Measurements from ENCODE around the gene RPS14.

DNA sequence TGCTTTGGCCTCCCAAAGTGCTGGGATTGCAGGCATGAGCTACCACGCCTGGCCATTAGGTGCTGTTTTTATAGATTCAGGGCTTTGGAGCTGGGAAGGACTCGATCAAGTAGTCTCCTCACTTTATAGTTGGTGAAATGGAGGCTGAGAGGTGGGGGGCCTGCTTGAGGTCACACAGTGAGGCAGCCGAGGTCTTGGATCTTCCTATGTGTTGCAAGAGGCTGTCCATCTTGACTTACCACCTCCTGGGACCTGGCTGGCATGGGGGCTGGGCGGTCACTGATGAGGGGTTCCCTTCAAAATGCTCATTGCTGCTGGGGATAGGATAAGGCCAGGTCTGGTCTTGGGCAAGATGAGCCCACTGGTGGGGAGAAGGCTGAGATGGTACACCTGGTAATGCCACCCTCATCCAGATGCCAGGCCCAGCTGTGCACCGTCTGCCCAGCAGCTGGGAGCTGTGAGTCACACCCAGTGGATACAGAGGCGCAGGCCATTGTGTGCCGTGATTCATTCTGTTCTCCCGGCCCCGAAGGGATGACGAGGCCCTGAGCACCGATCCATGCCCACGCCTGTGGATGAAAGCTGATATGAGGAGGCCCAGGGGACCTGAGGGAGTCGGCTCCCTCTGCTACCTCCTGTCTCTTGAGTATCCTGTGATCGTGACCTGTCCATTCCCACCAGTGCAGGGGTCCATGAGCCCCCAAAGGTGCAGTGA is 47.9 kb upstream of the RPS14 start:
- TF ChIP-seq, protein P1, sequence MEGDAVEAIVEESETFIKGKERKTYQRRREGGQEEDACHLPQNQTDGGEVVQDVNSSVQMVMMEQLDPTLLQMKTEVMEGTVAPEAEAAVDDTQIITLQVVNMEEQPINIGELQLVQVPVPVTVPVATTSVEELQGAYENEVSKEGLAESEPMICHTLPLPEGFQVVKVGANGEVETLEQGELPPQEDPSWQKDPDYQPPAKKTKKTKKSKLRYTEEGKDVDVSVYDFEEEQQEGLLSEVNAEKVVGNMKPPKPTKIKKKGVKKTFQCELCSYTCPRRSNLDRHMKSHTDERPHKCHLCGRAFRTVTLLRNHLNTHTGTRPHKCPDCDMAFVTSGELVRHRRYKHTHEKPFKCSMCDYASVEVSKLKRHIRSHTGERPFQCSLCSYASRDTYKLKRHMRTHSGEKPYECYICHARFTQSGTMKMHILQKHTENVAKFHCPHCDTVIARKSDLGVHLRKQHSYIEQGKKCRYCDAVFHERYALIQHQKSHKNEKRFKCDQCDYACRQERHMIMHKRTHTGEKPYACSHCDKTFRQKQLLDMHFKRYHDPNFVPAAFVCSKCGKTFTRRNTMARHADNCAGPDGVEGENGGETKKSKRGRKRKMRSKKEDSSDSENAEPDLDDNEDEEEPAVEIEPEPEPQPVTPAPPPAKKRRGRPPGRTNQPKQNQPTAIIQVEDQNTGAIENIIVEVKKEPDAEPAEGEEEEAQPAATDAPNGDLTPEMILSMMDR (conservative IDR thresholded peaks at IDR 0.05; ENCODE audit: low read depth, low read length): no peak
- TF ChIP-seq EZH2 (IDR thresholded peaks at IDR 0.05; ENCODE audit: borderline replicate concordance, low read depth, low read length, poor library complexity, severe bottlenecking): no peak
